LNCAP (cell line): Measurements from ENCODE around the gene SASH1.

Source experiments
- TF ChIP-seq, protein P1 (sequence below): fragments of 450-650 bp; IDR thresholded peaks from 2 replicates; pipeline ENCODE4 v1.5.1; 2017; ENCODE audit warnings: mild to moderate bottlenecking

The SASH1 gene

DNA sequence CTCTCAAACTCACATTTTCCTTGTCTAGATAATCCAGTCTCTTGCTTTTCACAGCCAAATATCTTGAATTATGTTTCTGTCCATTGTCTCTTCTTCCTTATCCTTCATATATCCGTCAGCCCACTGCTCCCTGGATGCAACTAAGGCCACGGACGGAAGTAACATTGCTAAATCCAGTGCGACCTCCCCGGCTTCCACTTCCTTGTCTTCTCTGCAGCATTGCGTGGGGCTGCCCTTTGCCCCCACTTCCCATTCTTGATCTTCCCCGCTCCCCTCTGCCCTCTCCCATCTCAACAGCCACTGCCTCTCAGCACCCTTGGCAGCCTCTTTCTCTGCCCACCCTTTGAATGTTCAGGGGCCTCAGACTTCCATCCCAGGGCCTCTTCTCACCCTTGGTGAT is 213.8 kb downstream of the SASH1 start:
- TF ChIP-seq, protein P1, sequence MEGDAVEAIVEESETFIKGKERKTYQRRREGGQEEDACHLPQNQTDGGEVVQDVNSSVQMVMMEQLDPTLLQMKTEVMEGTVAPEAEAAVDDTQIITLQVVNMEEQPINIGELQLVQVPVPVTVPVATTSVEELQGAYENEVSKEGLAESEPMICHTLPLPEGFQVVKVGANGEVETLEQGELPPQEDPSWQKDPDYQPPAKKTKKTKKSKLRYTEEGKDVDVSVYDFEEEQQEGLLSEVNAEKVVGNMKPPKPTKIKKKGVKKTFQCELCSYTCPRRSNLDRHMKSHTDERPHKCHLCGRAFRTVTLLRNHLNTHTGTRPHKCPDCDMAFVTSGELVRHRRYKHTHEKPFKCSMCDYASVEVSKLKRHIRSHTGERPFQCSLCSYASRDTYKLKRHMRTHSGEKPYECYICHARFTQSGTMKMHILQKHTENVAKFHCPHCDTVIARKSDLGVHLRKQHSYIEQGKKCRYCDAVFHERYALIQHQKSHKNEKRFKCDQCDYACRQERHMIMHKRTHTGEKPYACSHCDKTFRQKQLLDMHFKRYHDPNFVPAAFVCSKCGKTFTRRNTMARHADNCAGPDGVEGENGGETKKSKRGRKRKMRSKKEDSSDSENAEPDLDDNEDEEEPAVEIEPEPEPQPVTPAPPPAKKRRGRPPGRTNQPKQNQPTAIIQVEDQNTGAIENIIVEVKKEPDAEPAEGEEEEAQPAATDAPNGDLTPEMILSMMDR: no peak

DNA sequence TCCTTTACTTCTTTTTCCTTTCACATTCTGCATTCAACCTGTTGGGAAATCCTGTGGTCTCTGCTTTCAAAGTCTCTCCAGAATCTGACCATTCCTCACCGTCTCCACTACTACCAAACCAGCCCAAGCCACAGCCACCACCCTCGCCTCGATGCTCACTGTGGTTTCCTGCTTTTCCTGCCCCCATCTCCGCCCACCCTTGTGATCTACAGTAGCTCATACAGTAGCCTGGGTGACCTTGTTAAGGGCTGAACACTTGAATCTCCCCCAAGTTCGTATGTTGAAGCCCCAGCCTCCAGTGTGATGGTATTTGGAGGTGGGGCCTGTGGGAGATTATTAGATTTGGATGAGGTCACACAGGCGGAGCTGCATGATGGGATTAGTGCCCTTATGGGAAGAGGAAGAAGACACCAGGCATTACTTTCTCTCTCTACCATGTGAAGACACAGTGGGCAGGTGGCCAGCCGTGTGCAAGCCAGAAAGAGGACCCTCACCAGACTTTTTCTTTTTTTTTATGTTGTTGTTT is 215.2 kb downstream of the SASH1 start:
- TF ChIP-seq, protein P1: no peak

DNA sequence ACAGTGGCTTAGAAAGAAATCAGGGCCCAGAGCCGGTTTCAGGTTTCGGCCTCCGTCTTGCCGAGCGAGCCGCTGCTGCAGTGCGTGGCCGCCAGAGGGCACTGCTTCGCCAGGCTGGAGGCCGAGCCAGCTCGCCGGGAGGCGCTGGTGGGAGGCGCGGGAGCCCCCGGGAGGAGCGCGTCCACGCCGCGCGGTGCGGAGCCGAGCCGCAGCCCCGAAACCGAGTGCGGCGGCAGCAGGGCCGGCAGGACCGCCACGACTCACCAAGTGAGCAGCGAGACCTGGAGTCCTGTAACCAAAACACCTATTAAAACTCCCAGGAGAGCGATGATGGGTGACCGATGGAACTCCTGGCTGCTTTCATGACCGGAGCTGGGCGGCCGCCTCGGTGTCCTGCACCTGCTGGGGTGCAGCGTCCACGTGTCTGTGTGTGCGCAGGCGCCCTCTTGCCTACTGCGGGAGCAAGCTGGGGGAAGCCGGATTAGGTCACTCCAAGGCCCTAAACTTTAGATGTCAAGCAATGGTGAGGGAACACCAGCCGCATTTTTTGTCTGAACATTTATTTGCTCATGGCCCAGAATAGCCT is 217.3 kb downstream of the SASH1 start:
- TF ChIP-seq, protein P1: peak; percentile 99

DNA sequence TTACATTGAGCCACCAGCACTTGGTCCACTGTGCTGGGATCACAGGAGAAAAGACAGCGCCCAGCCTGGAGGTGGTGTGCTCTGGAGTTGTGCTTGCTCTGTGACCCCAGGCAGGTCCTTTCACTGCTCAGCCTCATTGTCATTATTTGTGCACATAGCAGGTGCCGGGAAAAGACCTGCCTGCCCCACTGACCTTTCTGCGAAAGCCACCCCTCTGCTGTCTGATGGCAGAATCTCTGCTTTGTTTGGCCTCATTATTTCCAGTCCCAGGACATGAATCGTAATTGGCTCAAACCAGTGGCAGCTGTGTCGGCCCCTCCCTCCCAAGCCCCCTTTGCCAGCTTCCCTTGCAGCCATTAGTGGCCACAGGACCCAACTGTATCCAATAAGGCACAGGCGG is 219.0 kb downstream of the SASH1 start:
- TF ChIP-seq, protein P1: no peak

DNA sequence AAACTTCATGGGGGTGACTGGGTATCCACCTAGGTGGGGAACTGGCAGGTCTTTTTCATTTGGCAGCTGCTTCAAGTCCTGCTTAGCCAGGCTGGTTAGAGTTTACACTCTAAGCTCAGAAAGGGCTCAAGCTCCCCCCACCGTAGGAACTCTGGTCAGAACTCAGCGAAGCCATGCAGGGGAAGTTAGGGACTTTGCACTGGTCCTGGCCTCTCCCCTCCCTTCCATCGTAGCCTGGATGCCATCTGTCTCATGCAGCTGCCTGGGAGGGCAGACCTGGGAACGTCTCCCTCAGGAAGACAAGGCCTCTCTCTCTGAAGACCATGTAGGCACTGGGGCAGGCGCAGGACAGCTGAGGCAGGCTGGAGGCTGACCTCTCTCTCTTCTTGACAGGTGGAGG is 220.4 kb downstream of the SASH1 start:
- TF ChIP-seq, protein P1: no peak

DNA sequence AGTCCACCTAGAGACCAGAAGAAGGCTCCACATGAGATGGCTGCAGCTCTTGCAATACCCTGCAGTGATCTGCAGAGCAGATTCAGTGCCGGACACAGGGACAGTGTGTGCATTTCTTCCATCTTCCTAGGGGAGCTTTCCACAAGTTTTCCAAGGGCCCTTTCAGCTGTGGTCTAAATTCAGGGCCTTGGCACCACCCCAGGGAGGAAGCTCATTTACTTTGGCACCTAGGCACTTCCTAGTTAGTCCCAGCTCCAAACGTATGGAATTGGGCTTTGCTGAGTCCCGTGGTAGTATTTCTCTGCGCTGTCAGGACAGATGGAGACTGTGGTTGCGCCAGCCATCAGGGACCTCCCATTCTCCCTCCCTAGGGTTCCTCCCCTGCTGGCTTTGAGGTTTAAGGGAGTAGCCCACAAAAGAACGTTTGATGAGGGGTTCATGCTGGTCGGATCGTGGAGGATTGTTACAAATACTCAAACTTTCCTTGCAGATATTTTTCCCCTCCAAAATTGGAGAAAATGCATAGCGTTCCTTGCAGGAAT is 221.9 kb downstream of the SASH1 start:
- TF ChIP-seq, protein P1: no peak

DNA sequence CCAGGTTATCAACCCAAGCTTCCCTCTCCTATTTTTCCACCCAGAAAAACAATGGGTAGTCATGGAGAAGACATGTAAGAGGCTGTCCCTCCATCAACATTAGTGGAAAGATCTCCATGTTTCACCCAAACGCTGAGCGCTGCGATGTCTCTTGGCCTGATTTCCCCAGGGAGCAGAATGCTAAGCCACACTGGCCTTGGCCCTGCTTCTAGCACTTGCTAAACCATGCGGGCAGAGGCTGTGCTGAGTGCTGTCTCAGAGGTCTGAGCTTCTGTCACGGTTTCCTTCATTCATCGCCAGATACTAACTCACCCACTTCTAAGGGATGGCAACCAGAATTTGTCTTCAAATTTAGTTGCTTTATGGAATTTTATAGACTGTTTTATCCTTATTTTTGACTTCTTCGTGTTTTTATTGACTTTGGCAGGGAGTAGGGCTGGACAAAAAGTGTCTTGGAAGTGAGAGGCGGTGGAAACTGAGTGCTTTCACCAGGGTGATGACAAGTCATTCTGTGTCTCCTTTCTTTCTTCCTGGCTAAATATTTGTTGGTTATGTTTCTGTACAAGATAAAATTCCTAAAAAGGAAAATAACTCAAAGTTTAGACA is 222.8 kb downstream of the SASH1 start:
- TF ChIP-seq, protein P1: no peak
